PC-3 (cell line): ENCODE data around the gene KIF1C. TPM values are rescaled to one million over a fixed set of nuclear protein-coding genes. Genes with fewer than 3 reads are reported as not detected.

ENCODE experiments used
- ATAC-seq: fragments of 200-7000 bp; cut with Tn5 transposase; 2 replicates; pipeline ENCODE4 v1.9.1; 2020; ENCODE audit warnings: mild to moderate bottlenecking, moderate library complexity
- BruUV-seq: library from RNA; stranded (reverse); fragments of 400-500 nt; replicated peaks from 2 replicates; lab custom pipeline; 2021; lab: Mats Ljungman, UMichigan
- CTCF ChIA-PET: fragments of 300-600 bp; sonication (Branson Sonifier 250); formaldehyde crosslinking; loops from one replicate; lab custom pipeline; 2022; ENCODE audit warnings: antibody characterized with exemption; lab: Charles Lee
- POLR2A ChIA-PET: fragments of 300-600 bp; sonication (Branson Sonifier 250); formaldehyde crosslinking; loops from one replicate; lab custom pipeline; 2022; ENCODE audit warnings: antibody characterized with exemption; ENCODE audit not compliant: unreplicated experiment; lab: Charles Lee
- DNase-seq: peaks from one replicate; pipeline ENCODE4 v3.0.0-alpha.2; 2015
- H2AFZ ChIP-seq: fragments of 300-600 bp; sonication (generic); 2 replicates; pipeline ENCODE4 v1.6.0; 2016; ENCODE audit warnings: antibody characterized with exemption, low read length
- H3F3A ChIP-seq: fragments of 300-600 bp; sonication (generic); one replicate; pipeline ENCODE4 v1.6.0; 2017; ENCODE audit warnings: antibody characterized with exemption, low read length, control low read depth, mild to moderate bottlenecking; ENCODE audit not compliant: unreplicated experiment
- H3K27ac ChIP-seq: fragments of 300-600 bp; sonication (generic); 2 replicates; pipeline ENCODE4 v1.5.1; 2016; ENCODE audit warnings: mild to moderate bottlenecking, low read length
- H3K27me3 ChIP-seq: fragments of 300-600 bp; sonication (generic); 2 replicates; pipeline ENCODE4 v1.6.1; 2016; ENCODE audit warnings: low read length, mixed read lengths
- H3K36me3 ChIP-seq: fragments of 300-600 bp; sonication (generic); 2 replicates; pipeline ENCODE4 v1.6.1; 2016; ENCODE audit warnings: low read depth, mixed run types, low read length, mixed read lengths
- H3K4me1 ChIP-seq: fragments of 300-600 bp; sonication (generic); 2 replicates; pipeline ENCODE4 v1.5.1; 2016; ENCODE audit warnings: low read length; ENCODE audit not compliant: insufficient read depth
- H3K4me2 ChIP-seq: fragments of 300-600 bp; sonication (generic); 2 replicates; pipeline ENCODE4 v1.6.0; 2016; ENCODE audit warnings: low read length
- H3K4me3 ChIP-seq: fragments of 300-600 bp; sonication (generic); 2 replicates; pipeline ENCODE4 v1.5.1; 2016; ENCODE audit warnings: mild to moderate bottlenecking, low read length, mixed read lengths
- H3K79me2 ChIP-seq: fragments of 300-600 bp; sonication (generic); 2 replicates; pipeline ENCODE4 v1.6.1; 2017; ENCODE audit warnings: low read length, mixed read lengths
- H3K9ac ChIP-seq: fragments of 300-600 bp; sonication (generic); 2 replicates; pipeline ENCODE4 v1.6.0; 2016; ENCODE audit warnings: mild to moderate bottlenecking, low read length
- H3K9me2 ChIP-seq: fragments of 300-600 bp; sonication (generic); replicated peaks from 2 replicates; pipeline ENCODE4 v1.6.1; 2016; ENCODE audit warnings: mixed run types, low read length, mixed read lengths
- H3K9me3 ChIP-seq: fragments of 300-600 bp; sonication (generic); 2 replicates; pipeline ENCODE4 v1.6.1; 2016; ENCODE audit warnings: low read length, mixed read lengths
- H4K20me1 ChIP-seq: fragments of 300-600 bp; sonication (generic); 2 replicates; pipeline ENCODE4 v1.6.1; 2016; ENCODE audit warnings: low read length, mixed read lengths
- CTCF ChIP-seq: fragments of 300-600 bp; sonication (generic); conservative IDR thresholded peaks from 2 replicates; pipeline ENCODE4 v1.5.1; 2017; ENCODE audit warnings: antibody characterized with exemption, low read depth, mild to moderate bottlenecking, low read length
- EZH2 ChIP-seq: fragments of 300-600 bp; sonication (generic); IDR thresholded peaks from one replicate; pipeline ENCODE4 v1.6.1; 2017; ENCODE audit warnings: antibody characterized with exemption, mild to moderate bottlenecking, low read length; ENCODE audit not compliant: unreplicated experiment
- EZH2phosphoT487 ChIP-seq: fragments of 300-600 bp; sonication (generic); IDR thresholded peaks from 2 replicates; pipeline ENCODE4 v1.6.1; 2018; ENCODE audit warnings: mild to moderate bottlenecking, antibody characterized with exemption, low read length, borderline replicate concordance
- intact Hi-C: fragments of 100-400 bp; cut with micrococcal nuclease; formaldehyde crosslinking; loops from 2 replicates; pipeline ENCODE4 v1.9.0; 2023
- total RNA-seq: library from RNA; depleted of rRNA; stranded (reverse); fragments of >200 nt; gene quantifications from 2 replicates; pipeline ENCODE4 v1.2.3, GENCODE V29; 2014

KIF1C gene
- total RNA-seq, 1 experiment from 2014 or later, result 60.9 TPM

GRCh38 chr17:4971826-4972225 is 25.9 kb upstream of the KIF1C start:
- Histone ChIP-seq H3K9ac (no peak overlapping the region), H3K9me3 (no peaks in the 10 kb centered on the region), H3K4me1 (peaks cover 14% of the 10 kb centered on the region), H3K79me2 (peaks cover 8% of the 10 kb centered on the region; the same call in 1 of the 2 replicates), H3K27me3 (no peaks in the 10 kb centered on the region), H3K27ac (no peak overlapping the region), H3K4me2 (no peak overlapping the region), H3F3A (no peaks in the 10 kb centered on the region), H2AFZ (no peak overlapping the region), H3K4me3 (no peak overlapping the region), H4K20me1 (no peaks in the 10 kb centered on the region), H3K9me2 (no peaks in the 10 kb centered on the region), H3K36me3 (no peaks in the 10 kb centered on the region; the same call in 1 of the 2 replicates)
- POLR2A ChIA-PET, result no interaction called here
- ATAC-seq (no peak), DNase-seq (no peak)
- TF ChIP-seq CTCF (no peak), EZH2 (no peak), EZH2phosphoT487 (no peak)
- intact Hi-C loops, result no loop called here
- no TSS peak for BruUV-seq
- CTCF ChIA-PET, result no interaction called here

GRCh38 chr17:4972322-4972721 is 25.4 kb upstream of the KIF1C start:
- Histone ChIP-seq H3K9me3 (no peaks in the 10 kb centered on the region), H3K79me2 (peaks cover 8% of the 10 kb centered on the region; the same call in 1 of the 2 replicates), H3K27ac (no peak overlapping the region), H3K9me2 (no peaks in the 10 kb centered on the region), H3K4me2 (no peak overlapping the region), H3K4me3 (no peak overlapping the region), H3K4me1 (peaks cover 13% of the 10 kb centered on the region), H3K27me3 (no peaks in the 10 kb centered on the region), H4K20me1 (no peaks in the 10 kb centered on the region), H3F3A (no peaks in the 10 kb centered on the region), H2AFZ (no peak overlapping the region), H3K9ac (no peak overlapping the region), H3K36me3 (no peaks in the 10 kb centered on the region; the same call in 1 of the 2 replicates)
- POLR2A ChIA-PET, result no interaction called here
- TF ChIP-seq CTCF, result no peak
- no peak for TF ChIP-seq EZH2
- no peak for TF ChIP-seq EZH2phosphoT487
- CTCF ChIA-PET, result no interaction called here
- ATAC-seq (no peak), DNase-seq (no peak)
- BruUV-seq, result no TSS peak
- intact Hi-C loops, result no loop called here

GRCh38 chr17:4972752-4973151 is 25.0 kb upstream of the KIF1C start:
- Histone ChIP-seq H3K4me2 (no peak overlapping the region), H3K79me2 (peaks cover 8% of the 10 kb centered on the region; the same call in 1 of the 2 replicates), H3F3A (no peaks in the 10 kb centered on the region), H3K36me3 (peaks cover under 1% of the 10 kb centered on the region; the same call in 1 of the 2 replicates), H3K27me3 (no peaks in the 10 kb centered on the region), H3K9me2 (no peaks in the 10 kb centered on the region), H3K9ac (no peak overlapping the region), H3K27ac (no peak overlapping the region), H4K20me1 (no peaks in the 10 kb centered on the region), H3K4me3 (no peak overlapping the region), H3K4me1 (peaks cover 13% of the 10 kb centered on the region), H3K9me3 (no peaks in the 10 kb centered on the region), H2AFZ (no peak overlapping the region)
- TF ChIP-seq EZH2 (no peak), EZH2phosphoT487 (no peak), CTCF (no peak)
- ChIA-PET CTCF (no interaction called here), POLR2A (no interaction called here)
- DNase-seq, result no peak
- TSS peak; percentile 14 for BruUV-seq
- intact Hi-C loops, result no loop called here
- no peak for ATAC-seq
